ENCODE data around the gene ST8SIA5. TPM values are rescaled to one million over a fixed set of nuclear protein-coding genes. Genes with fewer than 3 reads are reported as not detected.

ST8SIA5 gene
- total RNA-seq, 1 donor from 2014 or later = 0.59 TPM

GRCh38 chr18:46738491-46738890, 18.4 kb downstream of the ST8SIA5 start:
- DNase-seq = no peak

DNA sequence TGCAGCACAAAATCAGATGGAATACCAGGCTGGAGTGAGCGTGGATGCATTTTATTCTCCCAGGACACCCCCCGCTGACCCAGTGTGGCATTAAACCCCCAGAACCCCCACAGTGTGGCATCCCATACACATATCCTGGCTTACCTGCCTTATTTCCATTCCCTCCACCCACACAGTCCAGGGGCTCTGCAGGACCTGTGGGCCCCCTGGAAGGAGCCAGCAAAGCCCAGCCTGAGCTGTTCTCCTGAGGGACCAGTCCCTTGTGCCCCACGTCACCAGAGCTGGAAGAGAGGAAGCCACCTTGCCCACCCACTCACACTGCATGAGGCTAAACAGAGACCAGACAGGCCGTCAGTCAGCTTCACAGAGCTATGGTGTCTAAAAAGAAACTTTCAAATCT, 20.1 kb downstream of the ST8SIA5 start:
- DNase-seq = no peak

- DNase-seq = no peak
These were observed 20.7 kb downstream of the ST8SIA5 start for GRCh38 chr18:46736135-46736534.

- no peak for DNase-seq
These were observed 21.9 kb downstream of the ST8SIA5 start for GRCh38 chr18:46734981-46735380.

- DNase-seq = no peak
These were observed 23.0 kb downstream of the ST8SIA5 start for GRCh38 chr18:46733872-46734271.

DNA sequence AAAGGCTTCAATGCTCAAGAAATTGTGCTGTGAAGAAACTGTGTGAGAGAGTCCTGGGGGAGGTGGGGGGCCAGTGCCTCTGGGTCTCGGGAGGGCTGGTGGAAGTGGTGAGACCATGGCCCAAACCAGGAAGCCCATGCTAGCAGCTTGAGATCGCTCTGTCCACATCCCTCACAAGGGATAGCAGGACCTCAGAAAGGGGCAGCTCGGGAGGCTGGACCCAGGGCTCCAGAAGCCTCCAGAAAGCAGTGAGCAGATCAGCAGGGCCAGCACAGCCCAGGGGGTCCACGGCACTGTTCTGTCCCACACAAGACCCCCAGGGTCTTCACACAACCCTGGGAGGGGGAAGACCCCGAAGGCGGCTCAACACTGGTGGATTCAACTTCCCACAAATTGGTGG, 24.1 kb downstream of the ST8SIA5 start:
- DNase-seq = no peak

GRCh38 chr18:46732201-46732600, 24.7 kb downstream of the ST8SIA5 start:
- no peak for DNase-seq

- no peak for DNase-seq
These were observed 25.5 kb downstream of the ST8SIA5 start for GRCh38 chr18:46731316-46731715.

DNA sequence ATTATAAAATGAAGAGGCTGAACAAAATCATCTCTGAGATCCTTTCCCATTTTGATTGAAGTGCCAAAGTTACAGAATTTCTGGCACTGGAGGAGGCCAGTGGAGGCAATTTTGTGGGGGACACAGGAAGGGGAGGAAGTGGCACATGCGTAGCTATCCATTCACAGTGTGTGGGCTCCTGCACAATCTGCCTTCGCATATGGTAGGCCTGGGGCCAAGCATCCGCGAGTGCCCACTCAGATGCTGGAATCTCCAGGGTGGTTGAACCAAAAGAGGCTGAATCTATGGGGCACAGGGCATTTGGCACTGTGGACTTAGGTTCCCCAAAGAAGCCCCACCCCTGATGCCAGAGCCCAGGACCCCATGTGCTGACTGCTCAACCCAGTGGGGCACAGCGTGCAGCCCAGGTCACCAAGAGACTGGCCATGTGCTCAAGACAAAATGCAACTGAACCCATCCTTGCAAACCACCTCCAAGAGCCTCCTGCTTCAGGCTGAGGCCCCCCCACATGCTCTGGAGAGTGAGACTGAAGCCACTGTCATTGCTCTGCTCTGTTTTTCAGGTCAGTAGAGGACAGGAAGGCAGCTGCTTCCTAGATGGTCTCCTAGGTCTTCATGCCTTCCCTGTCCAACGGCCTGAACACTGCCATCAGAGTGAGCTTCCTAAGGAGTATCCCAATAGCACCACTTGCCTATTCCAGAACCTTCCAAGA, 28.5 kb downstream of the ST8SIA5 start:
- no peak for DNase-seq

- no peak for DNase-seq
These were observed 29.7 kb downstream of the ST8SIA5 start for GRCh38 chr18:46727177-46727576.

DNA sequence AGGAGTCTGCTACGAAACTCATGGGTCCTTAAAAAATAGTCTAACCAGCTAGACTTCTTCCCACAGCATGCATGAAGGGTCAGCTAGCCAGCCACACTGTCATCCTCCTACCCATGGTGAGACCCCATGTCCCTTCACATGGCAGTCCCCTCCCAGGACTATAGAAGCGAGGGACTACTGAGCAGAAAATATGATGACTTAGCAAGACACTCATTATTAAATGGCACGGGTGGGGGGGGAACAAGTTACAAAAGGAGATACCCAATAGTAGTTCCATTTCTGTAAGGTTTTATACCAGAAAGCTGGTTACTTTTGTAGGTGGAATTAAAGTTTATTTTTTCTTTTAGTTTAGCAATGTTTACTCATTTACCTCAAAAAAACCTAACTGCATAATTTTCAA, 31.5 kb downstream of the ST8SIA5 start:
- no peak for DNase-seq

DNA sequence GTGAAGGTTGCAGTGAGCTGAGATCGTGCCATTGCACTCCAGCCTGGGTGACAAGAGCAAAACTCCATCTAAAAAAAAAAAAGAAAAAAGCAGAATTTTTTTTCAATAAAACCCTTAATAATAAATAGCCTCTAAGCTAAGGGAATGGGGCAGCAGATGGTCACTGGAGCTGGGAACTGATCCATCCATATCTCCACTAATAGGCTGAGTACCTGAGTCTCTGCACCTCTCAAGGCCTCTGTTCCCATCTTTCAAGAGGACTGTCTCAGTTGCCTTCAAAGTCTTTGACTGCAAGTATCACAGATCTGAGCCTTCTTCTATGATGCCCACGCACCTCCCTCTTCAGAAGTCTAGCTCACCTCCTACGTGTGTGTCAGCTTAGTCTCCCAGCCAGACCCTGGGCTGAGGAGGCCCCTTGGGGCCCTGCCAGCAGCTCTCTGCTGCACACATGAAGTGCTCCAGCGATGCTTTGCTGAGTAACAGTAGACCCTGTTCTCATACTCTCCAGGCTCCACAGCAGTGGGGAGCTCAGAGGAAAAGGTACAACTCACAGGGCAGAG, 32.9 kb downstream of the ST8SIA5 start:
- no peak for DNase-seq

GRCh38 chr18:46722051-46722450, 34.8 kb downstream of the ST8SIA5 start:
- DNase-seq = no peak

DNA sequence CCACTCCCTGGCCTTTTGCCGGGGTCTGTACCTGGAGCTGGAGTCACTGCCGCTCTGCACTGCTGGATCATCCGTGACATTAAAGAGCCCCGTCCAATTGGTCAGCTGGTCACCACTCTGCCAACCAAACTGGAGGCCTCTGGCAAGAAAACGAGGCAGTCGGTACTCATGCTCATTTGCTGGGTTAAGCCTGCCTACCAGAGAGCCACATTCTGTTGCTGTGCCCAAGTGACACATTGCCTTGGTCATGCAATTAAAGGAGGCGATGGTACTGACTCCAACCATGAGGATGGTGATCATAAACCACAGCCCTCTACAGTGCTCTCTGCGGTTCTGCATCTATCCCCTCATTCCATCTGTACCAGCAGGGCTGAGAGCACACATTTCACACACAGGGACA, 35.5 kb downstream of the ST8SIA5 start:
- no peak for DNase-seq

GRCh38 chr18:46720521-46720920, 36.3 kb downstream of the ST8SIA5 start:
- DNase-seq = no peak

DNA sequence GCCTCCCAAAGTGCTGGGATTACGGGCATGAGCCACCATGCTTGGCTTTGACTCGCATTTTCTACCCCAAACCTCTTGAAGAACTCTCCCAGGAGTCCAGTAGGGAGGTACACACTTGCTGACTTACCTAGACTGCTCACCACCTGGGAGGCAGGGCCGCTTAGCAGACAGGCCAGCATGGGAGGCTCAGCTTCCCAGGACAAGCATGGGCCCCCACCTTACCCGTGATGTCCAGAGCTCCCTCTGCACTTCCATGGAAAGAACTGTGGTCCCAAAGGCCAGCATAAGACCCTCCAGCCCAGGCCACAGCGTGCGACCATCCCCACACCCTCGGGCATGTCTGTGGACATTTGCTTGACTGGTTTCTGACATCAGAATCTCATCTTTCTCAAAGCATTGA, 36.8 kb downstream of the ST8SIA5 start:
- DNase-seq = no peak

DNA sequence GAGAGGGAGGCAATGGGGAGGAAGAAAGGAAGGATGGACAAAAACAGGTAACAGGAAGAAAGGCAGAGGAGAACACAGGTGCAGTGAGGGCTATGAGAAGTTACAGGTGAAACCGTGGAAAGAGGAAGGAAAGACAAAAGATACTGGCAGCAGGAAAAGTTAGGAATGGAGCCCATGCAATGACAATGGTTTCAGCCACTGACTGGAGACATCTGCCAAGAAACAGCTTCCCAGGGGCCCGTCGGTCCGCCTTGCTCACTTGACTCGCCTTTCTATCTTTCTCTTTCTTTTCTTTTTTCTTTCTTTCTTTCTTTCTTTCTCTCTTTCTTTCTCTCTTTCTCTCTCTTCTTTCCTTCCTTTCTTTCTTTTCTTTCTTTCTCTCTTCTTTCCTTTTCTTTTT, 37.5 kb downstream of the ST8SIA5 start:
- DNase-seq = no peak

- DNase-seq = no peak
These were observed 38.1 kb downstream of the ST8SIA5 start for GRCh38 chr18:46718501-46719341.

DNA sequence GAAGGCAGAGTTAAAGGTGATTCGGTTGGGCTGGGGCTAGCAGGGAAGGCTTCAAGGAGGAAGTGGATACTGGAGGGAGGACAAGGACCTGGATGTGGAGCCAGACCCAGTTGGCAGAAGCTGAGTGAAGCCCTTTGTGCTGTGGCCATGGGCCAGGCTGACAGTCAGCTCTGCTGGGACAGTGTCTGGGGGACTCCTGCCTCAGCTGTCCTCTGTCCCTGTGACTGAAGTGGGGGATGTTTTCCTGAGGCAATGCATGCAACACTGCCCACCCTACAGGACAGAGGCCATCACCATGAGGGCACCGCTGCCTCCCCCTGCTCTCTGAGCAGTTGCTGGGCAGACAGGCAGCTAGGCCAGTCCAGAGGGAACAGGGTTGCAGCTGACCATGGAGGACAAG, 40.0 kb downstream of the ST8SIA5 start:
- DNase-seq = no peak

DNA sequence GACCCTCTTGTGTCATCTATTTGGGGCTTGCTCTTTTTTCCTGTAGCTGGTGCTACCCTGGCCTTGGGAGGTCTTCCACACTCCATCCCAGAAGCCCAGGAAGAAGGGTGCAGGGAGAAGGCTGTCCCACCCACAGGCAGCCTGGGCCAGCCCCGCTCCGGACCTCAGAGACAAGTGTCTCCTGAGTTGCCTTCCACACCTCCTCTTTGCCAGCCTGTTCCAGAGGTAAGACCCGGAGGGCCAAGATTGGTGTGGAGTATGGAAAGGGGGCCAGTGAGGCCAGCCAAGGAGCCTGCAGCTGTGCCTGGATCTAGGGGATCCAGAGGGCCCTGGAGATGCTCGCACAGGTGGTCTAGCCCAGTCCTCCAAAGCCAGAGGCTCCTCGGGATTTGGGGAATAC, 40.5 kb downstream of the ST8SIA5 start:
- DNase-seq = no peak

DNA sequence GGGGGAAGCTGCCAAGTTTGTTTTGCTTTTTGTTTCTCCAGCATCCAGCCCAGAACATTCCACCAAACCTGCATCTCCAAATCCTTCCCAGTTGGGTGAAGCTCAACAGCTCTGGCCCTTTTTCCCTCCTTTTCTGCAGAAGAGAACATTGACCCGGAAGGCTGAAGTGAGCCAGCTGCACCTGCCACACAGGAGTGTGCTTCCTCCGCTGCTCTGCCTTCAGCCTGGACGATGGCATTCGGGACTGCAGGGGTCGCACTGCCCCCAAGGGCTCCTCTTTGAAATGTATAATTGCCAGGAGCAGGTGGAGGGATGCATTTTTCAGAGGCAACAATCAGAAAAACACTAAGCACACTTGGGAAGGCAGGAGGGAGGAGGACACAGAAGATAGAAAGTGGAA, 41.8 kb downstream of the ST8SIA5 start:
- DNase-seq = no peak

DNA sequence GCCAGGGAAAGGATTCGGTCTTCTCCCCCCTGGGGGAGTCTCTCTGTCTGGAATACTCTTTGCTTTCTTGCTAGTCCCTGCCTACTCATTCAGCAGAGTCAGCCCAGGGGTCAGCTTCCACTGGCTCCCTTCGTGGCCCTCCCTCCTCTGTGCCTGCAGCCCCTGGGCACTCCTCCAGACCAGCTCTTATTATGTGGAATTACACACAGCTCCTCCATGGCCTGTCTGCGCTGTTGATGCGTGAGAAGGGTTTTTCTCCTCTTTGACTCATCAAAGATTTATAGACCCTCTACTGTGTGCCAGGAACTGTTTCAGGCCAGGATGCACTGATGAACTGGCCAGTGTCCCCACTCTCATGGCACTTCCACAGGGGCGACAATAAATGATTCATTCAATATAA, 44.4 kb downstream of the ST8SIA5 start:
- DNase-seq = no peak

GRCh38 chr18:46711444-46711863, 45.4 kb downstream of the ST8SIA5 start:
- no peak for DNase-seq

GRCh38 chr18:46706968-46707367, 49.9 kb downstream of the ST8SIA5 start:
- no peak for DNase-seq

Data from skin of body (tissue), 2 donors.